GM18520 (cell line): Measurements from ENCODE around the gene COQ4.
"Not testable (repeated sequence)": the region's sequence is repeated elsewhere in the genome, so short reads cannot be mapped to it uniquely, and the experiment has no call there.

ENCODE experiments used
- ATAC-seq: cut with Tn5 transposase; IDR thresholded peaks from one replicate; pipeline ENCODE4 v1.9.1; 2021; ENCODE audit not compliant: unreplicated experiment

COQ4 gene

DNA sequence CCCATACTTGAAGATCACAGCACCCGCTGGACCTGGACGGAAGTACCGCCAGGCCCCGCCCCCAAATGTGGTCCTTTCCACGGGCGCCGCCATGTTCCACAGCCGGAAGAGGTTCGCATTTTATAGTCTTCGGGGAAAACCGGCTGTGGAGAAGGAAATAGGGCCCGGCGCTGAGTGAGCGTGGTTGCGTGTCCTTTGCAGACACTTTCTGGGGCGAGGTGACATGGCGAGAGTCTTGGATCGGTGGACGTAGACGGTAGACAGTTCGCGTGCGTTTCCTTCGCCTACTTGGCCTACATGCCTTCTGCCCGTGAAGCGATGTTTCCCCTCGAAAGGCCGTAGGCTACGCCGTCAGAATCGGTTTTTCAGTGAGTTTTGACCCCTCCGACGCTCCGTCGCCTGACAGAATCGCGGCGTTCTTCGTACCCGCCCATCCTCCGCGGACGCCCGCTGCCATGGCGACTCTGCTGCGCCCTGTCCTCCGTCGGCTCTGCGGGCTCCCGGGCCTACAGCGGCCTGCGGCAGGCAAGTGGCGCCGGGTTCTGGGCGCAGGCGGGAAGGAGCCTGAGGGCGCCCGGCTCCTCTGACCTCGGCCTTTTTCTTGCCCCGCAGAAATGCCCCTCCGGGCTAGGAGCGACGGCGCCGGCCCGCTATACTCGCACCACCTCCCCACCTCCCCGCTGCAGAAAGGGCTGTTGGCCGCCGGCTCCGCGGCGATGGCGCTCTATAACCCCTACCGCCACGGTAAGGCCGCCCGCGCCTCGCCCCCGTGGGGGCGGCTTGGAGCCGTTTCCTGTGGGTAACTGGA, at the start of gene COQ4, which contains the start of gene TRUB2:
Gene COQ4 (plus strand): TSS at position 436 of the 808 bp plus-strand sequence. CDS start 20 bp downstream, at position 456.
Gene TRUB2 (minus strand): TSS at position 44 of the 808 bp plus-strand sequence. CDS start 39 bp downstream, at position 5.
- peak; percentile 65 for ATAC-seq

- ATAC-seq = no peak
These were observed 48.4 kb upstream of the COQ4 start for GRCh38 chr9:128274245-128274644.

- ATAC-seq = no peak
These were observed 47.2 kb upstream of the COQ4 start, which contains the start of gene GOLGA2 for GRCh38 chr9:128275198-128276007. Gene GOLGA2, minus strand, starts transcription at chr9:128276007. Its CDS starts 31 bp downstream, at chr9:128275976.

GRCh38 chr9:128276008-128276573, 46.5 kb upstream of the COQ4 start, which contains the start of gene SWI5:
Gene SWI5, plus strand, starts transcription at chr9:128276276.
- ATAC-seq = peak; percentile 93

DNA sequence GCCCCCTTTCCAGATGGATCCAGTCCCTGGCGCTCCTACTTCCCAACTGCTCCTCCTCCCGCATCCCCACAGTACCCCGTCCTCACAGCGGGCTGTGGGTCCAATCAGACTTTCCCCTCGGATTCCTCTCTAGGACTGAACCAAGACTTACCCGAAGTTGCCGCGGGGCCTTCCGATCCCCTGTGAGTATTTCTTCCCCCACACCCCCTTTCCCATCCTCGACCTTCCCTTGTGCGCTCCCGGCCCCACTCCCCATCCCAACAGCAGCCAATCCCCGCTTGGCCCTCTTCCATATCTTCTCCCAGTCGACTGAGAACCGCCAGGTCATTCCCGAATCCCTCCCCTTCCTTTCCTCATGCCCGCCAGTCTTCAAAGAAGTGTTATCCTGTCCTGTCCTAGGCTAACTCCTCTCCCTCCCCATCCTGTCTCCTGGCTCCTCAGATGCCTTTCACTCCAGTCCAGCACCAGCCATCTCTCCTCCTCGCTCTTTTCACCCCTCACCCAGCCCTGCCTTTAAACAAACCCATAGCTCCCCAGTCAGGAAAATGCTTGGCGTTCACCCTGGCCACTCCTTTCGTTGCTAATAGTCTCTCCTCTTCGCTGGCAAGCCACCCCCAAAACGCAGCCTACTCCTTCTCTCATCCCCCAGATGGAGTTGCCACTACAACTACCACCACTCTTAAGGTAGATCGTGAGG, 45.9 kb upstream of the COQ4 start:
- no peak for ATAC-seq

GRCh38 chr9:128279088-128280073, 43.3 kb upstream of the COQ4 start:
- not testable (repeated sequence) for ATAC-seq

DNA sequence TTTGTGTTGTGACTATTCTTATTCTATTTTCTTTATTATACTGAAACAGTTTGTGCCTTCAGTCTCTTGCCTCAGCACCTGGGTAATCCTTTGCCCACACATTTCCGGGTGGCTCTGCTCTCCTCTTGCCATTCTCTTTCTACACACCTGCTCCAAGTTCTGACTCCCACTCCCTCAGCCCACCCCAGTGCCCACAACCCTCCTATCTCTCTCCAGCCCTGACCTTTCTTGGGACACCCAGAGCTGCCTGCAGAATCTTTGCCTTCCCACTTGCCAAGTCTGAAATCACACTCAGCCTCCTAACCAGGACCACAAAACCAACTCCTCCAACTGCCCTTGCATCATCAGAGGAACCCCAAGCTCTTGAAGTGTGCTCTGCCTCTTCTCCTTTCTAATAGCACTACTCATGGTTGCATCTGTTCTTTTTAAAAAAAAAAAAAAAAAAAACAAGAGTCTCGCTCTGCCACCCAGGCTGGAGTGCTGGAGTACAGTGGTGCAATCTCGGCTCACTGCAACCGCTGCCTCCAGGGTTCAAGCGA, 42.5 kb upstream of the COQ4 start:
- ATAC-seq = no peak

DNA sequence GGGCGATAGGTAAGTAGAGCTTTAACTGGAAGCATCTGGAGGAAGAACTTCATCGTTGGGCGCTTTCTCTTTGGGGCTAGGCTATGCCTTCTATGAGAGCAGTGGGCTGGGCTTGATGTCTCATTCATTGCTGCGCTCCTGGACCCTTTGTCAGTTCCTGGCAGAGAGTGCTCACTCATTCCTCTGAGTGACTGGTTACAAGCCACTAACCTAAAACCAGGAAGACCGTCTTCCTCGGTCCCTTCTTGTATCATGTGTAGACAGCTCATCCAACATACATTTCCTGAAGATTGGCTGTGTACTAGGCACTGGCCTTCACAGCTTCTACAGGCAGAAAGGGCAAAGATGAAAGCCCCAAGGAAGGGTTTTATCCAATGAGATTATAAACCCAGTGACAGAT, 40.1 kb upstream of the COQ4 start:
- ATAC-seq = no peak

- no peak for ATAC-seq
These were observed 37.4 kb upstream of the COQ4 start for GRCh38 chr9:128285033-128285784.

DNA sequence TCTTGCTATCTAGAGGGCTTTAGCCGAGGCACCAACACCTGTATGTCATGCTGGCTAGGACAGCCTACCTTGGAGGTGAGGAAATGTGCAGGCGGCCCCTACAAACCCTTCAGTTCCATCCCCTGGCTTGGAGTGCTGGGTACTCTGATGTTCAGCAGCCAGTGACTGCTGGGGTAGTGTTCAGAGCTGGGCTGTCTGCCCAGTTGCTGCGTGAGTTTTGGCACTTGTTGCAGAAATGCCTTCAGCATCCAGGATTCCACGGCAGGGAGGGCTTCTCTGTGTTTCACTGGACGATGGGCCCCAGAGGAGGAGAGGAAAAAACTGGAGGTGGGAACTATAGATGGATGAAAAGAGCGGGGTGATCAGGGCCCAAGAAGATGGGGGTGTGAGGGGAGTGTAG, 36.2 kb upstream of the COQ4 start:
- no peak for ATAC-seq

DNA sequence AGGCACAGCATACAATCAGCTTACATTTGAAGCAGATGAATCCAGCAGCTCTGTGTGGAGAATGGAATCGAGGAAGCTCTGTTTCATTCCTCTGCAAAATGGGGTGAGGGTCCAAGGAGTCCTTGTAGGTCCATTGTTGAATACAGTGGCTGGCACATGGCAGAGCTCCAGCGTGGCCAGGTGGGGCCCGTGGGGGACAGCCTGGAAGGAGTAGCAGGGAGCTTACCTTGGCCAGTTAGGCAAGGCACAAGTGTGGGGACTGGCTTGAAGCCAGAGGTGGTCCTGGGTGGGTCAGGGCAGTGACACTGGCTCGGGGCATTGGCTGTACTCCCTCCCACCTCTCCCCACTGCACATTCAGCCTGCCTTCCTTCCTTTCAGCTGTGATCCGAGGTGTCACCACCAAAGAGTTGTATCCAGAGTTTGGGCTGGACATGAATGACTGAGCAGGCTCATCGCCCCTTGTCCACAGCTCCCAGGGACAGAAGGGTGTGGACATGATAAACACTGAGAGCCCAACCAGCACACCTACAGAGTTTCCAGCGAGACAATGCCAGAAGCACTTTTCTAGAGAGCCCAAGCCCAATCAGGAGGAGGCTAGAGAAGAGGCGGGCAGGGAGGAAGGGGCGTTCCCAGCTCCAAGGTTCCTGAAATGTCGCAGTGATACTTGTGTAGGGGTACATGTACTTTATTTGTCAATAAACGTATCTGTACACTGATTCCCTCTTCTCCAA, 34.2 kb upstream of the COQ4 start:
- ATAC-seq = no peak

DNA sequence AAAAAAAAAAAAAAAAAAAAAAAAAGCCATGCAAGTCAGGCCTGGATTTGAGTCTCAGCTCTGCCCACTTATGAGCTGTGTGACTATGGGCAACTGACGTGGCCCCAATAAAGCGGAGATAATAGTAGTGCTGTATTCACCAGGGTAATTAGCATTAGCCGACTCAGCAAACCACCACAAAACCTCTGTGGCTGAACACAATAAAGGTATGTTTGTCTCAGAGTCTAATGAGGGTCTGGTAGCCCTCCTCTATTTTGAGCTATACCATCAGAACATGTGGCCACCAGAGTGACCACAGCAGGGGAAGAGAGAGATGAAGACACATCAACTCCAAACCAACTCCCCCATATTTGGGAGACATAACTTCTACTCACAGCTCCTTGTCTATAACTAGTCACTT, 30.6 kb upstream of the COQ4 start:
- ATAC-seq = no peak

- no peak for ATAC-seq
These were observed 29.5 kb upstream of the COQ4 start for GRCh38 chr9:128293091-128293490.

DNA sequence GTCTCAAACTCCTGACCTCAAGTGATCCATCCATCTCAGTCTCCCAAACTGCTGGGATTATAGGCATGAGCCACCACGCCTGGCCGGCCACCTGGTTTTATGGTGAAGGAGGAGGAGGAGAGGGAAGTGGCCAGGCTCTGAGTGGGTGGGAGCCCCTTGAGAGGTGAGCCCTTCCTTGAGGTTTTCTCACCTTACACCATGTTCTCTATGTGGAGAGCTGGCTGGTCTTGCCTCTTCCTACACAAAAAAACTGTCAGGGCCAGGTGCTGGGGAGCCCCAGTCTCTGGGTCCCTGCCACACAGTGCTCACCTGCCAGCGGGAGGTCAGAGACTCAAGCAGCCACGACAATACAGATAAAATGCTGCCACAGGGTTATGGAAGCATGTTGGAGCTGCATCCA, 28.5 kb upstream of the COQ4 start:
- no peak for ATAC-seq

GRCh38 chr9:128296340-128297220, 26.1 kb upstream of the COQ4 start:
- ATAC-seq = no peak

DNA sequence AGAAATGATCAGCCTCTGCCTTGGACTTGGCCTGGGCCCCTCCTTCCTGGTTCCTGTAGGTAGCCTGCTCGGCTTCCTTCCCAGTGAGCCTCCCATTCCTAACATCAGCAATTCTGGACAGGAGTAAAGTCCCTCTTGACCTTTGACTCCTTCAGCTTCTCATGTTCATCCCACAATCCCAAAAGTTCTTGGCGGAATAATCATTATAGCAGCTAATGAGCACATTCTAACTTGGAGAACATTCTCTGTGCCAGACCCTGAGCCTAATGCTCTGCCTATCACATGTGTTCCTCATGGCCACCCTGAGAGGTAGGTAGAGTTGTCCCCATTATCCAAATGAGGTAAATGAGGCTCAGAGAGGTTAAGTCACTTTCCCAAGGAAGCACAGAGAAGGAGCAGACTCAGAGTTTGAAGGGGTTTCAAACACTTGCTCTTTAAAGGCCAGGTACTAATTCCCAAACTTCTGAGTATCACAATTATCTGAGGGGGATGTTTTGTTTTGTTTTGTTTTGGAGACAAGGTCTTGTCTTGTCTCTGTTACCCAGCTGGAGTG, 25.3 kb upstream of the COQ4 start:
- no peak for ATAC-seq
